A549 (cell line): ENCODE results near the gene KREMEN1.

Experiments
- CHD4 ChIP-seq: fragments of 200-600 bp; sonication (generic); IDR thresholded peaks from 2 replicates; pipeline ENCODE4 v1.6.1; 2016; ENCODE audit warnings: antibody characterized with exemption, mild to moderate bottlenecking, borderline replicate concordance
- CTCF ChIP-seq: fragments of >200 bp; sonication (Bioruptor Twin); formaldehyde crosslinking; IDR thresholded peaks from 3 replicates; pipeline ENCODE4 v1.5.1; 2016
- JUNB ChIP-seq: fragments of >200 bp; sonication (Bioruptor Twin); formaldehyde crosslinking; IDR thresholded peaks from 2 replicates; pipeline ENCODE4 v1.6.1; 2016
- MAFK ChIP-seq: fragments of 450-650 bp; IDR thresholded peaks from 2 replicates; pipeline ENCODE4 v1.6.1; 2014; ENCODE audit not compliant: partially characterized antibody
- POLR2A ChIP-seq: IDR thresholded peaks from 2 replicates; pipeline ENCODE4 v1.6.1; 2012; ENCODE audit warnings: mild to moderate bottlenecking, low read length
- POLR2AphosphoS2 ChIP-seq: conservative IDR thresholded peaks from 2 replicates; pipeline ENCODE4 v1.6.1; 2012; ENCODE audit warnings: low read length, improper control_type of control experiment, inconsistent platforms
- REST ChIP-seq: fragments of 200-600 bp; sonication (generic); IDR thresholded peaks from 2 replicates; pipeline ENCODE4 v1.6.1; 2016; ENCODE audit warnings: antibody characterized with exemption, mild to moderate bottlenecking, moderate library complexity

- no peak for TF ChIP-seq POLR2A
- no peak for TF ChIP-seq CTCF
- TF ChIP-seq REST: no peak
- TF ChIP-seq JUNB: no peak
- no peak for TF ChIP-seq CHD4
- no peak for TF ChIP-seq POLR2AphosphoS2
- TF ChIP-seq MAFK: no peak
Observed at GRCh38 chr22:29184849-29185490, 112.1 kb downstream of the KREMEN1 start.
